DOHH2 (cell line): ENCODE data around the gene MOB1A.

Experiments used
- H3F3A ChIP-seq: fragments of 200-600 bp; sonication (generic), shearing (Covaris generic); 2 replicates; pipeline ENCODE4 v1.6.0; 2016; ENCODE audit warnings: antibody characterized with exemption, mild to moderate bottlenecking; ENCODE audit not compliant: control insufficient read depth, insufficient read depth
- H3K27ac ChIP-seq: fragments of 200-600 bp; sonication (generic); 2 replicates; pipeline ENCODE4 v1.5.1; 2014; ENCODE audit warnings: low read depth, mild to moderate bottlenecking, low read length, moderate library complexity
- H3K27me3 ChIP-seq: fragments of 200-600 bp; sonication (generic); 2 replicates; pipeline ENCODE4 v1.6.1; 2014; ENCODE audit warnings: mild to moderate bottlenecking, low read length, mixed read lengths; ENCODE audit not compliant: control insufficient read depth
- H3K36me3 ChIP-seq: fragments of 200-600 bp; sonication (generic); 2 replicates; pipeline ENCODE4 v1.6.1; 2014; ENCODE audit warnings: mild to moderate bottlenecking, low read length, moderate library complexity, mixed read lengths; ENCODE audit not compliant: control insufficient read depth
- H3K4me1 ChIP-seq: fragments of 200-600 bp; sonication (generic); 2 replicates; pipeline ENCODE4 v1.6.1; 2014; ENCODE audit warnings: mild to moderate bottlenecking, low read length, mixed read lengths; ENCODE audit not compliant: control insufficient read depth
- H3K4me2 ChIP-seq: fragments of 200-600 bp; sonication (generic); 2 replicates; pipeline ENCODE4 v1.6.0; 2014; ENCODE audit warnings: mild to moderate bottlenecking, low read length, moderate library complexity
- H3K4me3 ChIP-seq: fragments of 200-600 bp; sonication (generic); 2 replicates; pipeline ENCODE4 v1.5.1; 2014; ENCODE audit warnings: mild to moderate bottlenecking, low read length, mixed read lengths
- H3K79me2 ChIP-seq: fragments of 200-600 bp; sonication (generic); 2 replicates; pipeline ENCODE4 v1.6.1; 2014; ENCODE audit warnings: mild to moderate bottlenecking, low read length, mixed read lengths; ENCODE audit not compliant: control insufficient read depth
- H3K9me2 ChIP-seq: fragments of 200-600 bp; sonication (generic); replicated peaks from 2 replicates; pipeline ENCODE4 v1.6.1; 2014; ENCODE audit warnings: mild to moderate bottlenecking, low read length, mixed read lengths; ENCODE audit not compliant: control insufficient read depth
- H3K9me3 ChIP-seq: fragments of 200-600 bp; sonication (generic); 2 replicates; pipeline ENCODE4 v1.6.1; 2014; ENCODE audit warnings: antibody characterized with exemption, low read length, mixed read lengths; ENCODE audit not compliant: control insufficient read depth, insufficient read depth
- H4K20me1 ChIP-seq: fragments of 200-600 bp; sonication (generic); 2 replicates; pipeline ENCODE4 v1.6.0; 2014; ENCODE audit warnings: low read depth, mild to moderate bottlenecking, antibody characterized with exemption, low read length, moderate library complexity; ENCODE audit not compliant: control insufficient read depth, insufficient read depth
- EZH2phosphoT487 ChIP-seq: fragments of 200-600 bp; sonication (generic); IDR thresholded peaks from 2 replicates; pipeline ENCODE4 v1.6.1; 2017; ENCODE audit warnings: borderline replicate concordance, mild to moderate bottlenecking, antibody characterized with exemption, low read length, moderate library complexity, mixed read lengths
- TF ChIP-seq, protein P1 (sequence below): fragments of 200-600 bp; sonication (generic); IDR thresholded peaks from one replicate; pipeline ENCODE4 v1.5.1; 2014; ENCODE audit warnings: antibody characterized with exemption, mild to moderate bottlenecking, low read depth, low read length; ENCODE audit not compliant: poor library complexity, severe bottlenecking

The MOB1A gene

GRCh38 chr2:74137651-74138599 is 40.8 kb downstream of the MOB1A start:
- no peaks in the 10 kb centered on the region for H4K20me1 ChIP-seq
- no peaks in the 10 kb centered on the region for H3K27me3 ChIP-seq
- TF ChIP-seq EZH2phosphoT487 = no peak
- TF ChIP-seq, protein P1, sequence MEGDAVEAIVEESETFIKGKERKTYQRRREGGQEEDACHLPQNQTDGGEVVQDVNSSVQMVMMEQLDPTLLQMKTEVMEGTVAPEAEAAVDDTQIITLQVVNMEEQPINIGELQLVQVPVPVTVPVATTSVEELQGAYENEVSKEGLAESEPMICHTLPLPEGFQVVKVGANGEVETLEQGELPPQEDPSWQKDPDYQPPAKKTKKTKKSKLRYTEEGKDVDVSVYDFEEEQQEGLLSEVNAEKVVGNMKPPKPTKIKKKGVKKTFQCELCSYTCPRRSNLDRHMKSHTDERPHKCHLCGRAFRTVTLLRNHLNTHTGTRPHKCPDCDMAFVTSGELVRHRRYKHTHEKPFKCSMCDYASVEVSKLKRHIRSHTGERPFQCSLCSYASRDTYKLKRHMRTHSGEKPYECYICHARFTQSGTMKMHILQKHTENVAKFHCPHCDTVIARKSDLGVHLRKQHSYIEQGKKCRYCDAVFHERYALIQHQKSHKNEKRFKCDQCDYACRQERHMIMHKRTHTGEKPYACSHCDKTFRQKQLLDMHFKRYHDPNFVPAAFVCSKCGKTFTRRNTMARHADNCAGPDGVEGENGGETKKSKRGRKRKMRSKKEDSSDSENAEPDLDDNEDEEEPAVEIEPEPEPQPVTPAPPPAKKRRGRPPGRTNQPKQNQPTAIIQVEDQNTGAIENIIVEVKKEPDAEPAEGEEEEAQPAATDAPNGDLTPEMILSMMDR = no peak
- H3K27ac ChIP-seq = no peak overlapping the region
- H3K4me2 ChIP-seq = no peak overlapping the region
- no peak overlapping the region for H3K4me3 ChIP-seq
- peaks cover 29% of the 10 kb centered on the region for H3K36me3 ChIP-seq
- no peaks in the 10 kb centered on the region for H3F3A ChIP-seq
- no peaks in the 10 kb centered on the region for H3K79me2 ChIP-seq
- H3K9me3 ChIP-seq = no peaks in the 10 kb centered on the region
- no peaks in the 10 kb centered on the region for H3K4me1 ChIP-seq
- no peaks in the 10 kb centered on the region for H3K9me2 ChIP-seq

GRCh38 chr2:74131901-74132300 is 46.8 kb downstream of the MOB1A start:
- H3K79me2 ChIP-seq = no peaks in the 10 kb centered on the region
- H3K9me3 ChIP-seq = no peaks in the 10 kb centered on the region
- TF ChIP-seq EZH2phosphoT487 = no peak
- TF ChIP-seq, protein P1 = no peak
- no peak overlapping the region for H3K4me3 ChIP-seq
- no peak overlapping the region for H3K27ac ChIP-seq
- H3K4me2 ChIP-seq = no peak overlapping the region
- H3K4me1 ChIP-seq = no peaks in the 10 kb centered on the region
- no peaks in the 10 kb centered on the region for H3K27me3 ChIP-seq
- H4K20me1 ChIP-seq = no peaks in the 10 kb centered on the region
- H3K9me2 ChIP-seq = no peaks in the 10 kb centered on the region
- no peaks in the 10 kb centered on the region for H3F3A ChIP-seq
- peaks cover 11% of the 10 kb centered on the region for H3K36me3 ChIP-seq

DNA sequence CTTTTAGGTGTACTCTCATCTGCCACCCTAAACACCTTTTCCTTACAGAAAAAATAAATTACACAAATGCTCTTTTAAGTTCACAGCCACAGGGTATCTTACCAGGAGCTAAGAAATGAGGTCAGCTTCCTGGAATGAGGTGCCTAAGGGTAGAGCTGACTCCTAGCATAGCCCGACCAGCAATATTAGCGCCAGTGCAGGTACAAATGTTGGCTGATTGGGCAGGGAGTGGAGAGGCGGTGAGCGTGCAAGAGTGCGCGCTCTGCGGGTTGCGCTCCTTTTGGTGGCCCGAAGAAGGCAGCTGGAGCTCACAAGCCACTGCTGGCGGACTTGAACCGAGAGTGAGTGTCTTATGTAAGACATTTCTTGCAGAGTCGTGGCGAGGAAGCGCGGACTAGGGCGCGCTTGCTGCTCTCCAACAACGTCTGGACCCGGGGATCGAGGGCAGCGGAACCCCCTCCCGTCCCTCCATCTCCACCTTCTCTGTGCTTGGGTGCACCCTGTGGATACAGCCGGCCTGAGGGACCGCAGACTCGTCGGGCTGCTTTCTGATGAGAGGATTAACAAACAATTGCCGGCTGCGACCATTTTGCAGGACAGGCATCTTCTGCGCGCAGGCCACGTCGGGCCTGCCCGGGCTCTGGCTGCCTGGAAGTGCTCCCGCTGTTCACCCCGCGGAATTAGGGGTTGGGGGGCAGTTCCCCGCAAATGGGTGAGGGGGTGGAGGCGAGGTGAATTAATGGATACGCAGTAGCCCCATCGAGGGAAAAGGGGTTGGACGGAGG is 48.3 kb downstream of the MOB1A start:
- H3K4me2 ChIP-seq = no peak overlapping the region
- H3K9me2 ChIP-seq = no peaks in the 10 kb centered on the region
- H3F3A ChIP-seq = no peaks in the 10 kb centered on the region
- no peaks in the 10 kb centered on the region for H4K20me1 ChIP-seq
- peaks cover 11% of the 10 kb centered on the region for H3K36me3 ChIP-seq
- TF ChIP-seq EZH2phosphoT487 = no peak
- TF ChIP-seq, protein P1 = no peak
- H3K4me3 ChIP-seq = no peak overlapping the region
- H3K4me1 ChIP-seq = no peaks in the 10 kb centered on the region
- no peaks in the 10 kb centered on the region for H3K79me2 ChIP-seq
- H3K9me3 ChIP-seq = no peaks in the 10 kb centered on the region
- H3K27ac ChIP-seq = no peak overlapping the region
- no peaks in the 10 kb centered on the region for H3K27me3 ChIP-seq
